Measurements from ENCODE around the gene PKD1.
"Not testable (repeated sequence)": the region's sequence is repeated elsewhere in the genome, so short reads cannot be mapped to it uniquely, and the experiment has no call there.

The PKD1 gene

GRCh38 chr16:2143878-2144485 is 8.3 kb upstream of the PKD1 start:
- FAIRE-seq = no peak
- TF ChIP-seq CTCF (IDR thresholded peaks at IDR 0.05; ENCODE audit: insufficient read depth, missing control alignments) = no peak
- no peak for DNase-seq (ENCODE audit: insufficient read length, low spot score)

- DNase-seq (ENCODE audit: insufficient read length, low spot score) (no peak), FAIRE-seq (no peak)
- TF ChIP-seq CTCF (IDR thresholded peaks at IDR 0.05; ENCODE audit: insufficient read depth, missing control alignments) = no peak
These were observed 7.5 kb upstream of the PKD1 start for GRCh38 chr16:2142942-2143877.

GRCh38 chr16:2135071-2135470 is 627 bp downstream of the PKD1 start:
- FAIRE-seq = not testable (repeated sequence)

GRCh38 chr16:2133797-2134196 is 1.9 kb downstream of the PKD1 start:
- not testable (repeated sequence) for DNase-seq (ENCODE audit: insufficient read length, low spot score); FAIRE-seq

More at GRCh38 chr16:2135071-2135470, 627 bp downstream of the PKD1 start:
- DNase-seq (ENCODE audit: insufficient read length, low spot score) = not testable (repeated sequence)

- not testable (repeated sequence) for DNase-seq (ENCODE audit: insufficient read length, low spot score); FAIRE-seq
These were observed 5.7 kb downstream of the PKD1 start for GRCh38 chr16:2129890-2130447.

GRCh38 chr16:2129251-2129650 is 6.4 kb downstream of the PKD1 start:
- not testable (repeated sequence) for FAIRE-seq; DNase-seq (ENCODE audit: insufficient read length, low spot score)

- FAIRE-seq; DNase-seq (ENCODE audit: insufficient read length, low spot score): not testable (repeated sequence)
These were observed 7.9 kb downstream of the PKD1 start for GRCh38 chr16:2127630-2128280.

GRCh38 chr16:2126928-2127556 is 8.7 kb downstream of the PKD1 start:
- FAIRE-seq; DNase-seq (ENCODE audit: insufficient read length, low spot score): not testable (repeated sequence)

GRCh38 chr16:2126161-2126743 is 9.4 kb downstream of the PKD1 start:
- not testable (repeated sequence) for DNase-seq (ENCODE audit: insufficient read length, low spot score)

GRCh38 chr16:2125609-2126008 is 10.1 kb downstream of the PKD1 start:
- not testable (repeated sequence) for FAIRE-seq; DNase-seq (ENCODE audit: insufficient read length, low spot score)

More at GRCh38 chr16:2126161-2126743, 9.4 kb downstream of the PKD1 start:
- FAIRE-seq = not testable (repeated sequence)

- not testable (repeated sequence) for DNase-seq (ENCODE audit: insufficient read length, low spot score); FAIRE-seq
These were observed 10.8 kb downstream of the PKD1 start for GRCh38 chr16:2124694-2125444.

GRCh38 chr16:2124377-2124693 is 11.4 kb downstream of the PKD1 start:
- FAIRE-seq; DNase-seq (ENCODE audit: insufficient read length, low spot score): not testable (repeated sequence)

- FAIRE-seq; DNase-seq (ENCODE audit: insufficient read length, low spot score): not testable (repeated sequence)
These were observed 11.9 kb downstream of the PKD1 start for GRCh38 chr16:2123706-2124376.

- not testable (repeated sequence) for DNase-seq (ENCODE audit: insufficient read length, low spot score); FAIRE-seq
These were observed 12.6 kb downstream of the PKD1 start for GRCh38 chr16:2122934-2123683.

All from D721Med (cell line).